ENCODE measurements around the gene BCL6.

Gene BCL6

DNA sequence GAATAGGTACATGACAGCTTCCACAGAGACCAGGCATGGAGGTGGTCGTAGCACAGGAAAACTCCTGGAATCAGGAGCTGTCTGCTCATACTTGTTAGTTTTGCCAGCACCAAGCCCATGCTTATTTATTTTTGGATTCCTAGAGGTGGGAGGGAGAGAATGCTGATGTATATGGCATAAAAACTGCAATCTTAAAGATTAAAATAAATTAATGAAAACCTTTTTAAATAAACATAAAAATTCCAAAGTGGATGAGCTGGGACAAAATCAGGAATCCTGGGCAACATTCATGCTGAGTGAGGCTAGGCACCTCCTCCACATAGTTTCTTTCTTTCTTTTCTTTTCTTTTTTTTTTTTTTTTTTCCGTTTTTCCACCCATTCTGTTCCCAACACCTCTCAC lies 14.3 kb upstream of the BCL6 start:
- DNase-seq, result no peak

DNA sequence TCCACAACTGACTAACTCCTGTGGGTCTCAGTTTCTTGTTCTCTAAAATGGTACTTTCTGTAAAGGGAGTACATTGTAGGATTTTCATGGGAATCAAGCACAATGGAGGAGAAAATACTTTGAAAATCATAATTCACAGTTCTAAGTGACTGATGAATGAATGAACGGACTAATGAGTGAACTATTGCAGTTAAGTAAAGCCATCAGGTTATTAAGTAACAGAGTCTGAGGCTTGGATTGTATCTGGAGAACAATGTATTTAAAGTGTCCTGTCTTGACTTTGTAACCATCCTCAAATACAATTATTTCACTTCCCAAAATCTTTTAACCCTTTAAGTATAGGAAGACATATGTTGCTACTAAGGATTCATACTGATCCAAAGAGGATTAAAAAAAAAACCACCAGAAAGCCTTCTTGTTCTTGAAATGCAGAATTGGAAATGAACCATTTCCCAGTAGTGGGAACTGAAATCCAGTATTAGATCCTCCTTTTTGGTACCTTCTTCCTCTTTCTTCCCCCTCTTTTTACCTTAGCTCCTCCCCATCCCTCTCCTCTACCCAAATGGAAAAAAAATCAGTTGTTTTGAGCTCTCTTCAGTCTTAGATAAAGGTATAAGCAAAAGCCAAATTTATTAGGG lies 13.2 kb upstream of the BCL6 start:
- no peak for DNase-seq

DNA sequence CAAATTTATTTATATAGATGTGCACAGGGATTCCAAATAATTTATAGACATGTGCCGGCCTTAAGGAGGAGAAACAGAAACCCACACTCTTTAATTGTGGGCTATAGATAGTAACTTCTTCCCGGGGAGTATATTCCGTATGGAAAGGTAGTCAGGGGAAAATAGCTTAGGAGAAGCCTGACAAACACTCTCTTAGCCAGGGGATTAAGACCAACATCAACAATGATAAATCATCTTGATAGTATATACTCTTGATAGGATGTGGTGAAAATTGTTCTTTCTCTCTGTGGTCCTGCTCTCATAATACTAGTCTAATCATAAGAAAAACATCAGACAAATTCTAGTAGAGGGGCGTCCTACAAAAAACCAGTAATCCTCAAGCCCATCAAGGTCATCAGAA lies 8.2 kb upstream of the BCL6 start:
- DNase-seq, result no peak

DNA sequence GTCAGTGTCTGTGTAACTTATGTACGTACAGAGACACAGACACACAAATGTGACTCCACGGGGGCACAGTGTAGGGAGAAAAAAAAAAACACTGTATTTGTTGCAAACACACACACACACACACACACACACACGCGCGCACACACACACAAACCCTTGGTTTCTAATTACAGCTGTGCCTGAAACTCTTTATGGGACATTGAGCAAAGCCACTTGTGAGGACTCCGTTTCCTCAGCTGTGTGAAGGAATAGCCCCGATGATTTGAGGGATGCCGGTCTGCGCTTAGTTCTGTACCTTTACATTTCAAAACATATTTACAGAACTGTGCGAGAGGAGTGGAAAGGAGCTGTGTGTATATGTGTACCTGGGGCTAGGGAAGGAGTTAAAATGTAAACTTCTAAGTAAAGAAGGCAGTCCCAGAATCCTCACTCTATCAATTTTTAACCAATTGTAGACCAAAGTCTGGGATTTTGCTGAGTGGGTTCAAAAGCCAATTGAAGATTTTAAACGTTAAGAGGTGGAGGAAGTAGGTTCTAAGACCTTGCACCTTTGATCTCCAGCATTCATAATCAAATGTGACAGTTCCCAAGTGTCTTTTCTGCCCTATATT lies 5.3 kb upstream of the BCL6 start:
- no peak for DNase-seq

DNA sequence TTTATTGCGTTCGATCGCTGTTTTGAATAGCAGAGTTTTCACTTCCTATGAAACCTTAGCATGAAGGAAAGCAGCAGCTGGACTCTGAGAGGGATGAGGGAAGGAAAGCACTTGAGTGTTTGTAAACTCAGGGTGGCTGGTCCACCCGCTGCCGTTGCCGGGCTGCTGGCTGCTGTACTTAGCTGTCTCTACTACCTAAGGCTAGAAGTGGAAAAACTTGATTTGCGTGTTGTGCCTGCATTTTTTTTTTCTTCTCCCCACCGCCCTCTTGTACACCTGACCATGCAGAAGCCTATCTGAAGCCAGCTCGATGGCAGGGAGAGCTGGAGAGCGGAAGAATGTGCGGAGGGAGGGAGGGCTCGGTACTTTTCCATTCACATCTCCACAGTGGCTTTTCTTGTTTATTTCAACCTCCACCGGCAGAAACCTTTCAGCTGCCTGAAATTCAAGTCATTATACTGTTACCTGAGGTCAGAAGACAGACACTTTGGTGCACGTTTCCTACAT lies 4.8 kb upstream of the BCL6 start:
- DNase-seq, result no peak

DNA sequence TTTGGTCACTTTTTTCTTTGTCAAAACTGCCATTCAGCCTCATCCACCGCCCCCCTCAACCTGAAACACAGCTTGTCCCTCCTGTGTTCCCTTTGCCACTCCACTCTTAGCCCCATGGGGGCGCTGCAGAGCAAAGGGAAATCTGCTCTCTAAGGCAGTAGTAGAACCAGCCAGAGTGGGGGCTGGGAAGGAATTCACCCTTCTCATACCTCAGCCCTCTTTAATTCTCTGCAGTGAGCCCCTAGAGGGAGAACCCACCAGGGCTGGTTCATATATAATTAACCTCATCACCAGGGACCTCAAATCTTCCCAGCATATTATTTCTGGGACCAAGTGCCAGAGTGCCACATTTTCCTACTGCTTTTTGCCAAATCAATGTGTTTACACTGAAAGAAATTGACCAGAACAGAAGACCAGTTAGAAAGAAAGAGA lies 2.8 kb upstream of the BCL6 start:
- DNase-seq, result peak; percentile 96

DNA sequence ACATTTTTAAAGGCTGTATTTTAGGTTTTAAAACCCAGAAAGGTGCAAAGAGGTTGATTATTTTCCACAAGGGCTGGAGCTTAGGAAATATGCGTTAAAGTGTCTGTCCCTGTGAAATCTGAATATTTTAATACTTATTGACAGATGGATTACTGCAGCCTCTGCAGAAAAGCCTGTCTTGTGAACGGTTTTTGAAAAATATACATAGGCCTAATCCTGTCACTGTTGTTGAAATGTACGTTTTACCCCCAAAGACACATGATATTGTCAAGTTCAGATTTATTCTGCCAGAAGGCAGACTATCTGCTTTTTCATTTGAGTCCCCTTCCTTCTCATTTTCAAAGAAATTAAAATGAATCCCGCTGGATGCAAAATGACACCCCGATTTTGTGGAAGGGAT lies 2.2 kb upstream of the BCL6 start:
- DNase-seq, result no peak

DNA sequence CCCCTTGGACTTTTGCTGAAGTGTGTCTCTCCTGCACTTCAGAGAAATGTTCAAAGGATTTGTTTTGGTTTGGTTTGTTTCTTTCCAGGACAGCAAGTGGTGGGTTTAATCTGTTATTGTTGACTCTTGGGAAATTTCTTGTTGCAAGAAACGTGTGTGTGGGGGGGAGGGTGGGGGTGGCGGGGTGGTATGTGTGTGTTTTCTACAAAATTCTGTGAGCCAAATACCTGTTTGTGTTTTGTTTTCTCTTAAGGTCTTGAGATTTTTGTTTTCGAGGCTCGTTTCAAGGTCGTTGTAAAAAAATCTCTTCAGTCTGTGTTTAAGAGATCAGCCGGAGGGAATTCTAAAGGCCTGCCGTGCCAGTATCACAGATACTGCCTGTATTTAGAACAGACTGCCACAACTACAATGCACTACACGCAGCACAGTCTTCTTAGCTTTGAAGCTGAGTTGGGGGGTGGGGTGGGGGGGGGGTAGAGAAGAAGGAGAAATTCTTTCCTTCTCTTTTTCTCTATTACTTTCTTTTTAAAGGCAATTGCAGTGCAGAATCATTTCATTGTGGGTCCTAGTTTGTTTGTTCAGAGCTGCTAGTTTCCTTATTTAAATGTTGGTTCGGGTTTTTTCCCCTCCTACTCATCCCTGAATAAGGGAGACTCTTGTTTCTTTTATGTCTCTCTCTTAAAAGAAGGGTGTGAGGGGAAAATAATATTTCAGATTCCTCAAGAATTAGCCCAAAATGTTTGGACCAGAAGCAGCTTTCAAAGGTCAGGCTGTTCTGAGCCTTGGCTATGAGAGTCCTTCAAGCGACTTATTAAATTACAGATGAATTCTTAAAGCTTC lies 1.4 kb upstream of the BCL6 start:
- peak; percentile 21 to 26 for DNase-seq

DNA sequence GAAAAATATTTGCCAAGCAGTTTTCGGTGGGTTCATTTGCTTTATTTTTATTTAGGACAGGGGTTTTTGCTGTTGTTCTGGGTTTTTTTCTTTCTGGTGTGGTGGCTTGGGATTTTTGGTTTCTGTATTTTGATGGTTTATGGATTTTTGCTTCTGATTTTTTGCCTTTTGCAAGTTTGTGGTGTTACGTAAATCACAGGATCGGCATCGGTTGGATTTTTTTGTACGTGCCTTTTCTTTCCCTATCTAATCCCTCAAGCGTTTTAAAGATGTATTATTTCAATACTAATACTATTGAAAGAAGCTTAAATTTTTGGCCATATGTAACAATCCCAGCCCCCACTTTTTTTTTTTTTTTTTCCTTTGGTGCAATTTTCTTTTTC lies 782 bp upstream of the BCL6 start:
- DNase-seq, result no peak

DNA sequence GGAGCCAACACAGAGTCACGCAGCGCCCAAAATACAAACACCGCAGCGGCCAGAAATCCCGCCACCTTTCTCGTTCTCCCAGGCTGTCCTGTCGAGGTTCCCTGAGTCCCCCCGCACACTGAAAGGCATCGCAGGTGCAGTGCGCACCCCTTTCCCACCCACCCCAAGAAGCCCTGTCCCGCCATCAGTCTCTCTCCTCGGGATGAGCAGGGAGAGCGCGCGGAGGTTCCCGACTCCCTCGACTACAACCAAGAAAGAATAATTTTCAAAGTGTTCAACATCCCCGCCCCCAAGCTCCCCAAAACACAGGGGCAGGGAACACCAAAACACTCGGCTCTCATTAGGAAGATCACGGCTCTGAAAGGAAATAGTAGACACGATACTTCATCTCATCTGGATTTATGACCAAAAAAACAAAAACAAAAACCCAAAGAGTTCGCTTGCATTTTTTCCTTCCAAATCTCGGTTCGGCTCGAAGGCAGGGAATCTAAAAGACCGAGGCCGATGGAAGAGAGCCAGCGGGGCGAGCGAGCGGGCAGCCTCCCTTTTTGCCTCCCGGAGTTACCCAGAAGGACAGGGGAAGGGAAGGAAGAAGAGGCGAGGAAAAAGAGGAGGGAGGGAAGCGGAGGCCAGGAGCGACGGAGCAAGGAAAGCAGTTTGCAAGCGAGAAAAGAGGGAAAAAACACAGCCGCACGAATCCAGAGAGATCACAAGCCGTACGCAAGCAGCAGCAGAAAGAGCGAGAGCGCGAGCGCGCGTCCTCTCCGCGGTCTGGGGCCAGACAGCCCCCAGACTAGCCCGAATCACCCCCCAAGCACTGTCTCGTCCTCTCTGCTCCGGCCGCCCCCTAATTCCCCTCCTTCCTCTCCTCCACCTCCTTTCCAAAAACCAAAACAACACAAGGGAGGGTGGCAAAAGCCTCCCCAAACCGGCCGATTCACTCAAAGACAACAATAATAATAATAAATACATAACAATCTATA lies 808 bp downstream of the BCL6 start:
- DNase-seq, result peak; percentile 46 to 53

DNA sequence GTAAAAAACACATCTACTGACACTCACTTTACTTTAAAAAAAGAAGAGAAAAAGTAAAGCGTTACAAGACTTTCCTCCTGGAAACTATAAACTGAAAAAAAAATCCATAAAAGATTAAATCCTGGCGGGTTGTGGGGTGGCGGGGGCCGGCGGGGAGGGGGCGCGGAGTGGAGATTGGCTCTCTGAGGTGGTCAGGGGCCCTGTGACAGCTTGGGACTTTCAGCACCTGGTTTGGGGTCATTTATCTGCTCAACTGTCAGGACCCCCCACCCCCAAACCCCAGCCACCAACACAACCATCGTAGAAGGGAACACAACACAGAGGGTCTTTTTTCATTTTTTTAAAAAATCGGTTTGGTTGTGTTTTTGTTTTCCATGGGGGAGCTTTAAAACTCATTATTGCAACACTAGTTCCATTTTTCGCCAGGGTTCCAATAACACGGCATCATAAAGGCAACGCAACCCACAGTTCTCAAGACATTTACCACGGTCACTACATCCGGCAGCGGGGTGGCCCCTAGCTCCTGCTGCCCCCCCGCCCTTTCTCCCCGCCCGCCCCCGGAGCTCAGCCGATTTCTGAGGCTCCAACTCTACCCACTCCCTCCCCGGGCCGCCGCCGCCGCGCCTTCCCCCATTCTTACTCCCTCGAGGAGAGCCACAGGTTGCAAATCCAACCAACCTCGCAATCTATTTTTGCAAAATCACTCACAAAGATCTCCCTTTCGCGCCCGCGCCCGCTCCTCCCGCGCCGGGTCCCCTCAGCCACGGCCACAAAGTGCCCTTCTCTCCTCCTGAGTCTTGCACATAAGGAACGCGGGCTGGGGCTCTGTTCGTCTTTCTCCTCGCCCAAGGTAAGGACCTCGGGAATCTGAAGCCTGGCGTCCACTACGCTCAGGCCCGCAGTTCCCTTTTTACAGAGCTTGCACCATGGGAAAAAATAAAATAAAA lies 1.8 kb downstream of the BCL6 start:
- DNase-seq, result peak; percentile 71 to 77

DNA sequence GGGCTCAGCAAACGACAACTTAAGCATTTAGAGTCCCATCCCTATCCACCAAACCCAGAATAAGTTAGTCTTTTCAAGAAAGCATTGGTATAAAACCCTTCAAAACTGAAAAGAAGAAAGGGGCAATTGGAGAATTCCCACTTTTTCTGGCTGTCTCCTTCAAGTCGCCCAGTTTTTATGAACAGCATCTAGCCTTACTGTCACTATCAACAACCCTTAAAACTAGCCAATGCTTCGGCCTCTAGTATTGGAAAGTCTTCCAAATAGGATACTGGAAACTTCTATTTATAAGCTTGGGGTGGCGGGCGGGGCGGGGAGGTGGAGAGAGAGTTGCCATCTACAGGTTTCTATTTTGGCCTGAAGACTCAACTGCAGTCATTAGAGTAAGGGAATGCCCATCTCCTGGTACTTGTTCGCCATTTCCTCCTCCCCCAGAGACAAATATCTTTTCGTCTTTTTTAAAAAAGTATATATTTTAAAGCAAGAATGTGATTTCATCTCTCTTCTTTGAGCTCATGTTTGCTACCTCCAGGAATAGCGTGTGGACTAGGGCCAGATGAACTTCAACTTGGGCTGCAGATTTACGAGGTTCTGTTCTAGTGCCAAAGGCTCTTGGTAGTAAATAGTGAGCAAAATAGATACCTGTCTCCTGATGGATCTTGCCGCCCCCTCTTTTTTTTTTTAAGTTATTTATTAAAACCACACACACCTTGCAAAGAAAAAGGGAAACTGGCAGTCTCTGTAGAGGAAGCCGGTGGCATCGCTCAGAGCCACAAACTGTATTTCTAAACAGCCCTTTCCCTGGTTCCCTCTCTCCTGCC lies 2.7 kb downstream of the BCL6 start:
- peak; percentile 33 to 37 for DNase-seq

DNA sequence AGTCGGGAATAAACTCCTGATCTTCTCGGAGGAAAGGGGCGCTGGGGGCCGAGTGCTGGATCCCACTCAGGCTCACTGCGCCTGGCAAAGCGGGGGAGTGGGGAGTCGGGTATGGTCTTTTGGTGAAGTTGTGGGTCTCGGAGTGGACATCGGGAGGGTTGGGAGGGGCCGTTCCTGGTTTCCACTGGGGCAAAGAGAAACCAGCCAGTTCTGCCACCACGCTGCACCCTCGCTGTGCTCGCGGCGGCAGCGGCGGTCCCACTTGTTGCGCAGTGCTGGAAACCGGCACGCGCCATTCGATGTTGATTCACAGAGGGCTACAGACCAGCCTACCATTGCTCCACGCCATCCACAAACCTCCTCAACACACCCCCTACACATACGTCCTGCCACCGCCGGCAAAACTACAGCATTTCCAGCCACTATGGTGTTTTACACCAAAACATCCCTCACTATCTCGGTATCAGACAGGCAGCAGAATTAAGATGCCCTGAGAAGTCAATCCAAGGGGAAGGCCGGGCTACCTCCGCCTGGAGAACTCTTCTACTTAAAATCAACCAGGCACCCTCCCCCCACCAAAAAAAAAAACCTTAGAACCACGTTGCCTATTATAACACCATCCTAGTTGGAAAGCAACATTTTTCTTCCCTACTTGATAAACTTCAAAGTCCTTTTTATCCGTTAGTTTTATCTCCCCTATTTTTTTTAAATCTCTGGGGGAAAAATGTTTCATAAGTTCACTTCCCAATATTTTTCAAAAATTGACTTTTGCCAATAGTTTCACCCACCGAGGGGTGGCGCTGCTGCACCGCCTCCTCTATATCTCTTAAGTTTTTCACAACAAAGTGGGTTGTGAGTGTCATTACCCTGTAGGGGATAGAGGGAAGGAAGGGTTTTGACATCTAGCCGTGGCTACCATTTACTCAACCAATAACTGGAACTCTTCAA lies 3.6 kb downstream of the BCL6 start:
- peak; percentile 82 to 86 for DNase-seq

DNA sequence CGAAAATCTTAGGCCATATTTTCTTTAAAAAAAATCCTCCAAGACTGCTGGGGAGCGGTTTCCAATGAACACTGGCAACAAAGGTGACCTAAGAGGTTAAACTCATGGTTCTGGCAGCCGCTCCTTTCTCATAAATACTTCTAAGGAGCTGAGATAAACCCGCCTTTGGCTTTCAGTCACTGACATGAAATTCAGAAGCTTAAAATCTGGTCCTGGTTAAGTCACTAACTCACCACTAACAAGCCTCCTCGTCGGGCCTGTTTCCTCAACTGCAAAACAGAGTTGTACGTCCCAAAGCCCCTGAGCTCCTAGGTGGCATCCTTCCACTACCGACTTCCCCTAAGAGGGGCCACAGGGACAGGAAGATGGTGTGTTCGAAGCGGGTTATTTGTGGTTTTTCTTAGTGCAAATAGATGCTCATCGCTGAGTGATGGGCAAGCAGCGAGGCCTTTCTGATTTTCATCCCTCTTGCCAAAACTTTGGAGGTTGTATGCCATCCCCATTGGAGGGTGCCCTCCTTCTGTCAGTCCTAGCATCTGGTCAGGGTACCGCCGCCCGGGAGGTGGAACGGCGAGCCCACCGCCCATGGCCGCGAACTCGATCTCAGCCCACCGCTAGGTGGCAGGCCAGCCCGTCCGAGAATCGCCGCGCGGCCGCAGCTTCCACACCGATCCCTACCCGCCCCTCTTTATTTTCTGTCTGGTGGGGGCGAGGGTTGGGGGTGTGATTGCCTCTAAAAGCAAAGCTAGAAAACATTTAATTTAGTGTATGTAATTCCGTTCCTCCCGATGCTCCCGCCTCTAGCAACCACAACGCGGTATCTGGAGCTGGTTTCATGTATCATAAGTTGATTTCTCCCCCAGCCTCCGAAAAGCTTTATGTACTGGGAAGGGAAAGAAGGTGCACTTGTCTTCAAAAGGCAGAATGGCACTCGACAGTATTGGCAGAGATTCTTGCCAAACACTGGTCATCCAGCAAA lies 4.6 kb downstream of the BCL6 start:
- DNase-seq, result peak; percentile 74 to 80

DNA sequence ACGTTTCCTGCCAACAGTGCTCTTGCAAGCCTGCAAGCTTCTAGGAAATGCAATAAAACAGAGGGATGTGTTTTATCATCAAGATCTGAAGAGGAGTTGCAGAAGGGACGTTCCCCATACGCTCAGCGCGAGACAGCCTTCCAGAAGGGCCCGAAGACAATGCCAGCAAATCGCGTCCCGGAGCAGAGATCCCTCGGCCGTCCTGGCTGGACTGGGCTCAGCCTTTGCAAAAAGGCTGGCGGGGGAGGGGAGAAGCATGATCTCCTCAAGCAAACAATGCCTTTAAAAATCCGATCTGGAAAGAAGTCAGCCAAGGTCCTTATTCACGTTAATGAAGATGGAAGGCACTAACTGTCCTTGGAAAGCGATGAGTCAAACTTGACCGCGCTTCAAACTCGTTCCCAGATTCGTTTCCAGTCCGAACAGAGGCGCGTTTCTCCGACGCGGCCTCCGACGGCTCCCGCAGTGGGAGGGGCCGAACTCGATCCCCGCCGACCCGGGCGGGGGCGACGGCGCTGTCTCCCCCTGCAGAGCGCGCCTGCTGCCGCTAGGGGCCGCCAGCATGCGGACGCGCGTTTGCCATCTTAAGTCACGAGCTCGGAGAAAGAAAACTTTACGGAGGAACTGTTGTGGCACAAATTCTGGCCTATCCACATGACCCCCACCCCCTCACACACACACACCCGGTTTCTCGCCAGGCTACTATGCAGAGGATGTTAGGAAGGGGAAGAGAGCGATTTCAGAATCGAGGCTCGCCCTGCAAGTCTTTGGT lies 5.5 kb downstream of the BCL6 start:
- DNase-seq, result peak; percentile 75 to 82

DNA sequence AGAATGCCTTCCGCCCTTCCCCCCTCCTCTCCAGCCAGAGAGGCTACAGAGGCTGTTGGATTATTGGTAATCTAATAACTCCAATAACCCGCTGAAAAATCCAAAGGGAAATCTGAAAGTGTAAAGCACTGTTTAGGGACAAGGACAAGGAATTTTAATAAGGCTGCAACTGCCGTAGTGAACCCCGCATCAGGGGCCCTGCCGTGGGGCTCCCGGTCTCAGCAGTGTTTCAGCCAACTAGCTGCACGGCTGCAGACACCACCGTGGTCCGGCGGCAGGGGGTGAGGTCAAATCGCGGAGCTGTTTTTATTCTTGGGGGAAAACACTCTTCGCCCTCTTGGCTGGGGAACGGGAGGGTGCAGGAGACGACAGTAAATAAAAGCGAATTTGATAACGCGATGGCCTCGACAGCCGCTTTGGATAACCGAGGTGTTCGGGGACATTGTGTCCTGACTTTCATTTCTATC lies 6.1 kb downstream of the BCL6 start:
- DNase-seq, result peak; percentile 41 to 50

Data from activated CD4-positive, alpha-beta T cell treated with anti-CD3 and anti-CD28 coated beads, Interleukin-2, amount 50 U/mL, for 48 hours (primary cell).